ENCODE data around the gene ADM2. TPM values are rescaled to one million over a fixed set of nuclear protein-coding genes. Genes with fewer than 3 reads are reported as not detected.

Gene ADM2
- total RNA-seq, 1 experiment from 2014 or later = 11.9 TPM

DNA sequence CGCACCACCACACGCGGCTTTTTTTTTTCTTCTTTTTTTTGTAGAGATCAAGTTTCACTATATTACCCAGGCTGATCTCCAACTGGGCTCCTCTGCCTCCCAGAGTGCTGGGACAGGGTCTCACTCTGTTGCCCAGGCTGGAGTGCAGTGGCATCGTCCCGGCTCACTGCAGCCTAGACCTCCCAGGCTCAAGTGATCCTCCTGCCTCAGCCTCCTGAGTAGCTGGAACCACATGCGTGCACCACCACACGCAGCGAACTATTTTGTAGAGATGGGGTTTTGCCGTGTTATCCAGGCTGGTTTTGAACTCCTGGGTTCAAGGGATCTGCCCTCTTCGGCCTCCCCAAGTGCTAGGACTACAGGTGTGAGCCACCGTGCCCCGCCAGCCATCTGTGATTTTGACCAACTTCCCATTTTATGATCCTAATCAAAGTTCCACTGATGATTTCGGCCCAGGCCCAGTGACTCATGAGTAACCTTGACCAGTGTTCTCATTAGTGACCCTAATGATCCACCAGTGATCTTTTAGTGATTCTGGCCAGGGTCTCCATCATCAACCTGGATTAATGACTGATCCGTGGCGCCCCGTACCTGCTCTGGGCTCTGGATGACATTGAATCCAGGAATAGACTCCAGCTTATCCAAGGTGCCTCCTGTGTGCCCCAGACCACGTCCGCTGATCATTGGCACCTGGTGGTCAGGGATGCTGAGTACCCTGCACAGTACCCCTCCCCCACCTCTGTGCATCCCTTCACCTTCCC is 46.8 kb downstream of the ADM2 start:
- Mint-ChIP-seq H3K27ac (no peak overlapping the region), H3K4me3 (peak overlapping the region in 1 of 2 experiments; percentile 79; a peak in 2 of 5 replicates), H3K36me3 (ENCODE audit: insufficient read depth in 1 of 3, low read depth in 3 of 3) (peaks cover 2 to 11% (median 10%) of the 10 kb centered on the region in 3 experiments; a peak in 5 of 7 replicates), H3K9me3 (no peaks in the 10 kb centered on the region; a peak in 1 of 5 replicates), H3K27me3 (ENCODE audit: low read depth) (peaks cover 60% of the 10 kb centered on the region), H3K4me1 (peaks cover 13 to 21% of the 10 kb centered on the region in 2 experiments)
- Histone ChIP-seq H4K5ac (ENCODE audit: insufficient read length, low read depth, low read length) (no peak overlapping the region), H2AK5ac (ENCODE audit: insufficient read length, low read length) (no peak overlapping the region), H3K27me3 (ENCODE audit: insufficient read depth, low read length) (peaks cover 37% of the 10 kb centered on the region; the same call in 1 of the 2 replicates), H3K23ac (ENCODE audit: insufficient read length, low read depth, low read length) (no peak overlapping the region), H3K4ac (ENCODE audit: low read depth, low read length) (no peak overlapping the region), H2BK12ac (ENCODE audit: insufficient read length, low read depth, low read length) (no peak overlapping the region), H4K8ac (replicated peaks; ENCODE audit: insufficient read length, low read depth, low read length) (no peak overlapping the region), H3K23me2 (ENCODE audit: insufficient read length, low read depth, low read length, poor library complexity, severe bottlenecking) (peaks cover 21% of the 10 kb centered on the region), H3K4me1 (ENCODE audit: insufficient read depth, low read length) (peaks cover 3% of the 10 kb centered on the region; the same call in 1 of the 2 replicates), H3K9ac (ENCODE audit: extremely low read depth, insufficient read length, low read length) (no peak overlapping the region), H3K9me3 (ENCODE audit: control insufficient read depth, low read depth, low read length) (no peaks in the 10 kb centered on the region), H3K18ac (ENCODE audit: insufficient read length, low read depth, low read length) (no peak overlapping the region), H3K56ac (ENCODE audit: insufficient read length, low read depth, low read length) (no peak overlapping the region), H3K4me2 (ENCODE audit: insufficient read depth, insufficient read length, low read length) (no peak overlapping the region), H4K91ac (ENCODE audit: insufficient read length, low read depth, low read length) (no peak overlapping the region), H3K79me2 (ENCODE audit: insufficient read depth, low read length) (no peaks in the 10 kb centered on the region), H4K20me1 (ENCODE audit: control insufficient read depth, insufficient read depth, insufficient read length) (no peaks in the 10 kb centered on the region), H3K79me1 (ENCODE audit: insufficient read depth, low read depth, low read length, poor library complexity, severe bottlenecking) (no peaks in the 10 kb centered on the region), H2BK120ac (ENCODE audit: low read depth, low read length, poor library complexity, severe bottlenecking) (no peak overlapping the region), H3T11ph (ENCODE audit: low read length) (no peak overlapping the region), H2BK15ac (ENCODE audit: low read depth, low read length) (no peak overlapping the region), H3K14ac (ENCODE audit: insufficient read depth, low read length) (no peak overlapping the region), H2BK20ac (ENCODE audit: low read depth, low read length, poor library complexity, severe bottlenecking) (no peak overlapping the region), H2BK5ac (ENCODE audit: insufficient read length, low read length) (no peak overlapping the region), H2AFZ (ENCODE audit: low read length) (no peak overlapping the region), H3K27ac (ENCODE audit: insufficient read length, low read depth, low read length) (no peak overlapping the region)
- TF ChIP-seq CTCF (conservative IDR thresholded peaks at IDR 0.05) = no peak
- DNase-seq = no peak
- no CpG with 5 or more reads among the region's 18 CpGs for WGBS (ENCODE audit: extremely low coverage, insufficient read length, low lambda C conversion rate)
